Measurements from ENCODE around the gene RNF227. TPM values are rescaled to one million over a fixed set of nuclear protein-coding genes. Genes with fewer than 3 reads are reported as not detected.
"Not testable (repeated sequence)": the region's sequence is repeated elsewhere in the genome, so short reads cannot be mapped to it uniquely, and the experiment has no call there.

RNF227 gene
- total RNA-seq, 6 experiments from 2014 or later, result 2.2 to 3.6 (median 3.1) TPM

DNA sequence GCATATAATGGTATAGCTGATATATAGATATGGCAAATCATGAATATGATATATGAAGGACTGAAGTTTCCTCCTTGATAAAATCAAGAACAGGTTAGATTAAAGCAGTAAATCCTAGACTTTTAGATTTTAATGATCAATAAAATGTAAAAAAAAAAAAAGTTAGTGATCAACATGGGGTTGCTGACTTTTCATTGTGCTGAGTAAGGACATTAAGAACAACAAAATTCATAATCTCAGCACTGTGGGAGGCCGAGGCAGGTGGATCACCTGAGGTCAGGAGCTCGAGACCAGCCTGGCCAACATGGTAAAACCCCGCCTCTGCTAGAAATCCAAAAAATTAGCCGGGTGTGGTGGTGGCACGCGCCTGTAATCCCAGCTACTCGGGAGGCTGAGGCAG is 37.9 kb downstream of the RNF227 start:
- TF ChIP-seq, protein P1, sequence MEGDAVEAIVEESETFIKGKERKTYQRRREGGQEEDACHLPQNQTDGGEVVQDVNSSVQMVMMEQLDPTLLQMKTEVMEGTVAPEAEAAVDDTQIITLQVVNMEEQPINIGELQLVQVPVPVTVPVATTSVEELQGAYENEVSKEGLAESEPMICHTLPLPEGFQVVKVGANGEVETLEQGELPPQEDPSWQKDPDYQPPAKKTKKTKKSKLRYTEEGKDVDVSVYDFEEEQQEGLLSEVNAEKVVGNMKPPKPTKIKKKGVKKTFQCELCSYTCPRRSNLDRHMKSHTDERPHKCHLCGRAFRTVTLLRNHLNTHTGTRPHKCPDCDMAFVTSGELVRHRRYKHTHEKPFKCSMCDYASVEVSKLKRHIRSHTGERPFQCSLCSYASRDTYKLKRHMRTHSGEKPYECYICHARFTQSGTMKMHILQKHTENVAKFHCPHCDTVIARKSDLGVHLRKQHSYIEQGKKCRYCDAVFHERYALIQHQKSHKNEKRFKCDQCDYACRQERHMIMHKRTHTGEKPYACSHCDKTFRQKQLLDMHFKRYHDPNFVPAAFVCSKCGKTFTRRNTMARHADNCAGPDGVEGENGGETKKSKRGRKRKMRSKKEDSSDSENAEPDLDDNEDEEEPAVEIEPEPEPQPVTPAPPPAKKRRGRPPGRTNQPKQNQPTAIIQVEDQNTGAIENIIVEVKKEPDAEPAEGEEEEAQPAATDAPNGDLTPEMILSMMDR (IDR thresholded peaks at IDR 0.05), result no peak
- DNase-seq, result no peak
- Mint-ChIP-seq H3K36me3 (ENCODE audit: low read depth) (no peaks in the 10 kb centered on the region; the same call in 1 of the 2 replicates), H3K9me3 (no peaks in the 10 kb centered on the region), H3K27me3 (ENCODE audit: insufficient read depth) (no peaks in the 10 kb centered on the region), H3K4me3 (no peak overlapping the region), H3K27ac (no peak overlapping the region), H3K4me1 (ENCODE audit: low read depth) (no peaks in the 10 kb centered on the region)

DNA sequence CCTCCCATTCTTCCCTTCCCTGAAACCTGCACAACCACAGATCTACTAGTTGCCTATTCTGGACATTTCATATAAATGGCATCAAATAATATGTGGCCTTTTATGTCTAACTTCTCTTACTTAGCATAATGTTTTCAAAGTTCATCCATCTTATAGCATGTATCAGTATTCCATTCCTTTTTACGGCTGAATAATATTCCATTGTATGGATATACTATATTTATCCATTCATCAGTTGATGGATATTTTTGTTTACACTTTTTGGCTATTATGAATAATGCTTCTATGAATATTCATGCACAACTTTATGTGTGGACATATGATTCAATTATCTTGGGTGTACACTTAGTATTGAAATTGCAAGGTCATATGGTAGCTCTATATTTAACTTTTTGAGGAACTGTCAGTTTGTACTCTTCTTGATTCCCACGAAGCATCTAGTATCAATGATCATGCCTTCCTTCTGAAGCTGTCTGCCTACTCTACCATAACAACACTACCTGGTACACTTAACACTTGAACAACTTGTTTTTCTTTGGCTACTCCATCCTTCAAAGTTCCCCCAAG is 40.2 kb downstream of the RNF227 start:
- no peaks in the 10 kb centered on the region for H3K9me3 Mint-ChIP-seq
- TF ChIP-seq, protein P1 (IDR thresholded peaks at IDR 0.05), result no peak
- H3K36me3 Mint-ChIP-seq (ENCODE audit: low read depth), result no peaks in the 10 kb centered on the region; the same call in 1 of the 2 replicates
- no peaks in the 10 kb centered on the region for H3K27me3 Mint-ChIP-seq (ENCODE audit: insufficient read depth)
- H3K4me1 Mint-ChIP-seq (ENCODE audit: low read depth), result no peaks in the 10 kb centered on the region
- H3K27ac Mint-ChIP-seq, result no peak overlapping the region
- no peak for DNase-seq
- no peak overlapping the region for H3K4me3 Mint-ChIP-seq

DNA sequence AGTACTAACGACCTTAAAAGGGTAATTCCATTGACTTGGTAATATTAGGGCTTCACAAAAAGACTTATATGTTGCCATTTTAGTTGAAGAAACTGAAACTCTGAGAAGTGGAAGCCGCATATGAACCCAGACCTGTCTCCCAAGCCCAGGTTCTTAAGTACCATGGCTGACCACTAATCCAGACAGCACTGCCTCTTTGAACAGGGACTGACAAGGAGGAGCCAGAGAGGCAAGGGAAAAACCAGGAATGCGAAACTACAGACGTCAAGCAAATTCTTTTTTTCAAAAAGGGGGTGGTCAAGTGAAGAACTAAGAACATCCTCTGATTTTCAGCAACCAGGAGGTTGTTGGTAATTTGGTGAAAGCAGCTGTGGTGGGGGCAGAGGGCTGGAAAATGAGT is 43.0 kb downstream of the RNF227 start:
- DNase-seq, result no peak
- H3K4me3 Mint-ChIP-seq, result no peak overlapping the region
- H3K27me3 Mint-ChIP-seq (ENCODE audit: insufficient read depth), result no peaks in the 10 kb centered on the region
- H3K9me3 Mint-ChIP-seq, result no peaks in the 10 kb centered on the region
- H3K4me1 Mint-ChIP-seq (ENCODE audit: low read depth), result no peaks in the 10 kb centered on the region
- no peak overlapping the region for H3K27ac Mint-ChIP-seq
- TF ChIP-seq, protein P1 (IDR thresholded peaks at IDR 0.05), result no peak
- no peaks in the 10 kb centered on the region; the same call in 1 of the 2 replicates for H3K36me3 Mint-ChIP-seq (ENCODE audit: low read depth)

DNA sequence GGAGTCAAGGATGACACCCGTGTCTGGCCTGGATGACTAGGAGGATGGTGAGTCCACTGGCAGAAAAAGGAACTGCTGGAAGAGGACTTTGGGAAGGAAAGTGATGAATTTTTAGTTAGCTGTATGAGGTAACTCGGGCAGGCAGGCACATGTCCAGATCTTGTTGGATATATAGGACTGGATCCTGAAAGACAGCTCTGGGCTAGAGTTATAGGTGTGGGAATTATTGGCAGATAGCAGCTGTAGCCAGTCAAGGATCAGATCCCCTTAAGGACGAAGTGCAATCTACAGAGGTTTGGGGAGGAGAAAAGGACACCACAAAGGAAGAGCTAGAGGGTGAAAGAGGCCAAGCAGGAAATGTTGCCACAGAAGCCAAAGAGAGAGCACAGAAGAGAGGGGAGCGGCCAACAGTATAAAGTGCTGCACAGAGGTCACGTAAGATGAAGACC is 48.2 kb downstream of the RNF227 start:
- DNase-seq, result no peak
- TF ChIP-seq, protein P1 (IDR thresholded peaks at IDR 0.05), result no peak
- Mint-ChIP-seq H3K27ac (no peak overlapping the region), H3K27me3 (ENCODE audit: insufficient read depth) (no peaks in the 10 kb centered on the region; the same call in 1 of the 2 replicates), H3K9me3 (no peaks in the 10 kb centered on the region), H3K36me3 (ENCODE audit: low read depth) (peaks cover 10% of the 10 kb centered on the region; the same call in 1 of the 2 replicates), H3K4me3 (no peak overlapping the region), H3K4me1 (ENCODE audit: low read depth) (peaks cover 1% of the 10 kb centered on the region; the same call in 1 of the 2 replicates)

DNA sequence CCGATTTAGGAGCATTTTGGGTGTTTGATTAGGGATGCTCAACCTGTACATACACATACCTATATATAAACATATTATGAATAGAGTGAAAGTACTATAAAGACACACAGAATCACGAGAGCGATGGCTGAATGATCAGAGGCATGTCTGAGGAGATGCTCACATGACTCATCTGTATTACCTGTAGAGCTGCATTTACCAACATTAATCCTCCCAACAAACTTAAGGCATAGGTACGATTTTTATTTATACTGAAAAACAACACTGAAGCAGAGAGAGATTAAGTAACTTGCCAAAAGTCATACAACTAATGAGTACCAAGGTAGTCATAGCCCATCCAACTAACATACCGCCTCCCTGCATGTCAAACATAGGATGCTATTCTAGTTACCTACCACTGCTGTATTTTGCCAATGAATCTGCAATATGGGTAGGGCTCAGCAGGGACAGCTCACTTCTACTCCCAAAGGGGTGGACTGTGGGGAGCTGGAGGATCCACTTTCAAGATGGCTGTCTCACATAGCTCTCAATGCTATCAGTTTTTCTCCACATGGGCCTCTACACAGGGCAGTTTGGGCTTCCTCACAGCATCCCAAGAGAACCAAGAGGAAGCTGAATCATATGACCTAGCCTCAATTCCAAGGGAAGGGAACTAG is 51.0 kb downstream of the RNF227 start:
- TF ChIP-seq, protein P1 (IDR thresholded peaks at IDR 0.05), result no peak
- H3K27ac Mint-ChIP-seq, result no peak overlapping the region
- H3K9me3 Mint-ChIP-seq, result no peaks in the 10 kb centered on the region
- H3K4me1 Mint-ChIP-seq (ENCODE audit: low read depth), result peaks cover 5% of the 10 kb centered on the region; the same call in 1 of the 2 replicates
- no peak overlapping the region for H3K4me3 Mint-ChIP-seq
- no peak for DNase-seq
- peaks cover 10% of the 10 kb centered on the region; the same call in 1 of the 2 replicates for H3K36me3 Mint-ChIP-seq (ENCODE audit: low read depth)
- peaks cover 3% of the 10 kb centered on the region; the same call in 1 of the 2 replicates for H3K27me3 Mint-ChIP-seq (ENCODE audit: insufficient read depth)

DNA sequence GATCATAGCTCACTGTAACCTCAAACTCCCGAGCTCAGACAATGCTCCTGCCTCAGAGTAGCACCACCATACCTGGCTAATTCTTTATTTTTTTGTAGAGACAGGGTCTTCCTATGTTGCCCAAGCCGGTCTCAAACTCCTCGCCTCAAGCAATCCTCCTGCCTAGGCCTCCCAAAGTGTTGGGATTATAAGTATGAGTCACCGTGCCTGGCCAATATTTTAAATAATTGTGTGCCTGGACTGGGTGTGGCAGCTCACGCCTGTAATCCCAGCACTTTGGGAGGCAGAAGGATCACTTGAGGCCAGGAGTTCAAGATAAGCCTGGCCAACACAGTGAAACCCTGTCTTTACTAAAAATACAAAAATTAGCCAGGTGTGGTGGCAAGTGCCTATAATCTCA is 51.7 kb downstream of the RNF227 start:
- peaks cover 10% of the 10 kb centered on the region; the same call in 1 of the 2 replicates for H3K36me3 Mint-ChIP-seq (ENCODE audit: low read depth)
- H3K9me3 Mint-ChIP-seq; DNase-seq; H3K27ac Mint-ChIP-seq; H3K4me1 Mint-ChIP-seq (ENCODE audit: low read depth); H3K27me3 Mint-ChIP-seq (ENCODE audit: insufficient read depth); H3K4me3 Mint-ChIP-seq: not testable (repeated sequence)
